ENCODE results near the gene CT47C1.

CT47C1 gene

GRCh38 chrX:119073911-119074310 lies 1.1 kb downstream of the CT47C1 start:
- no peak for DNase-seq (ENCODE audit: low spot score)

- no peak for DNase-seq (ENCODE audit: low spot score)
Measured at GRCh38 chrX:119075270-119076025, 2.7 kb downstream of the CT47C1 start.

GRCh38 chrX:119082278-119082677 lies 9.5 kb downstream of the CT47C1 start:
- DNase-seq (ENCODE audit: low spot score): no peak

GRCh38 chrX:119084766-119085165 lies 12.0 kb downstream of the CT47C1 start:
- DNase-seq (ENCODE audit: low spot score): no peak

- no peak for DNase-seq (ENCODE audit: low spot score)
Measured at GRCh38 chrX:119087121-119087520, 14.3 kb downstream of the CT47C1 start.

- no peak for DNase-seq (ENCODE audit: low spot score)
Measured at GRCh38 chrX:119089619-119090018, 16.8 kb downstream of the CT47C1 start.

GRCh38 chrX:119090627-119091026 lies 17.8 kb downstream of the CT47C1 start:
- DNase-seq (ENCODE audit: low spot score): no peak

GRCh38 chrX:119093991-119094735 lies 21.4 kb downstream of the CT47C1 start:
- no peak for DNase-seq (ENCODE audit: low spot score)

- no peak for DNase-seq (ENCODE audit: low spot score)
Measured at GRCh38 chrX:119094819-119095218, 22.0 kb downstream of the CT47C1 start.

GRCh38 chrX:119095936-119096335 lies 23.1 kb downstream of the CT47C1 start:
- DNase-seq (ENCODE audit: low spot score): no peak

GRCh38 chrX:119101168-119101567 lies 28.4 kb downstream of the CT47C1 start:
- no peak for DNase-seq (ENCODE audit: low spot score)

GRCh38 chrX:119105826-119106225 lies 33.0 kb downstream of the CT47C1 start:
- no peak for DNase-seq (ENCODE audit: low spot score)

- no peak for DNase-seq (ENCODE audit: low spot score)
Measured at GRCh38 chrX:119107206-119107605, 34.4 kb downstream of the CT47C1 start.

- DNase-seq (ENCODE audit: low spot score): peak; percentile 30
Measured at GRCh38 chrX:119118780-119119395, 46.1 kb downstream of the CT47C1 start.

GRCh38 chrX:119121341-119121740 lies 48.5 kb downstream of the CT47C1 start:
- no peak for DNase-seq (ENCODE audit: low spot score)
